GM18520 (cell line): ENCODE results near the gene ITPKC.

Source experiments
- ATAC-seq: cut with Tn5 transposase; IDR thresholded peaks from one replicate; pipeline ENCODE4 v1.9.1; 2021; ENCODE audit not compliant: unreplicated experiment

Gene ITPKC

DNA sequence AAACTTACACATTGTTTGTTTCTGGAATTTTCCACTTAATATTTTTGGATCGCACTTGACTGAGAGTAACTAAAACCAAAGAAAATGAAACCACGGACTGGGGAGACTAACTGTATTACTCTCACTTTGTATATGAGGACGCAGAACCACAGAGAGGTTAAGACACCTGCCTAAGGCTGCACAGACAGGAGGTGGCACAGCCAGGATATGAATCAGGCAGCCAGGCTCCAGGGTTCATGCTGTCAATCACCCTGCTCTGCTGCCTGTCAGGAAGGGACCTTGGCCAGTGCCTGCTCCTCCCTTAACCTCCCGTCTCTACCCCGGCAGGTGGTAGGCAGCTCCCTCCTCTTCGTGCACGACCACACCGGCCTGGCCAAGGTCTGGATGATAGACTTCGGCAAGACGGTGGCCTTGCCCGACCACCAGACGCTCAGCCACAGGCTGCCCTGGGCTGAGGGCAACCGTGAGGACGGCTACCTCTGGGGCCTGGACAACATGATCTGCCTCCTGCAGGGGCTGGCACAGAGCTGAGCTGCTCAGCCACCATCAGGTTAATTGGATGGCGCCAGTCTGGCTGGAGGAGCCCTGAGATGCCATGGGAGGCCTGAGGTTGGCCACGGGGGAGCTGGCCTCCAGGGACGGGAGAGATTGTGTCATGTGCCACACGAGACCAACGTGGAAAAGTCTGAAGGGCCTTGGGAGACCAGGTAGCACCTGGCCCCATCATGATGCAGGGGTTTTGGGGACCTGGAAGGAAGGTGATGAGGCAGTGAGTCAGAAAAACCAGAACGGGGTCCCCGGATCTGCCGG lies 22.3 kb downstream of the ITPKC start:
- ATAC-seq: no peak

DNA sequence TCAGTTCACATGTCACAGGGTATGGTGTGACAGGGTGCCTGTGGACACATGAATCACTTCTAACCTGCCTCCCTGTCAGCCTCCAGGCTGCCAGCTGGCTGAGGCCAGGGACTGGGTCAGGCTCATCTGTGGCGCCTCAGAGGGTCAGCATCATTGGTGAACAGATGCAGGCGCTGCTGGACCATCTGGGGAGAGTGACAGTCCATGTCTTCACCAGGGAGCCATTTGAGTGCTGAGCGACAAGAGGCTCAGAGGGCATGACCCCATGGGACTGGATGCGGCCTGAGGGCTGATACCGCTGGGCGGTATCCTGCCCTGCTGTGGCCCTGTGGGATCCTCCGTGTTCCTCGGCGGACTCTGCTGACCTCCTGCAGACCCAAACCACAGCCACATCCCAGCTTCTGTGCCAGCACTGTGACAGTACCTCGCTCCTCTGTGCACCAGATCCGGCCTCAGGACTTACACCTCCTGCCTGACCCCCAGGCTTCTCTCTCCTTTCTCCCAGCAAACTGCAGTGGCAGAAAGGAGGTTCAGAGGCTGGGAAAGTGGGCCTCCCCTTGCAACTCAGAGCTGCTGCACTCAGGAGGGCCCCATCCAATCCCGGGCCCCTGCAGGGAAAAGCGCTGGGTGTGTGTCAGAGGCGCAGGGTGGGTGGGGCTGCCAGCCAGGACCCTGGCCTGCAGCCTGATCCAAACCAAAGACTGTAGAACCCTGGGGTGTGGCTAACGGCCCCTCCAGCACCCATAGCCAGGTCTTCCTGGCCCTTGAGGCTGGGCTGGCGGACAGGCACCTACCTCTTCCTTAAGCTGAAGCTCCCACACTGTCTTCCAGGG lies 23.2 kb downstream of the ITPKC start:
- ATAC-seq: no peak

DNA sequence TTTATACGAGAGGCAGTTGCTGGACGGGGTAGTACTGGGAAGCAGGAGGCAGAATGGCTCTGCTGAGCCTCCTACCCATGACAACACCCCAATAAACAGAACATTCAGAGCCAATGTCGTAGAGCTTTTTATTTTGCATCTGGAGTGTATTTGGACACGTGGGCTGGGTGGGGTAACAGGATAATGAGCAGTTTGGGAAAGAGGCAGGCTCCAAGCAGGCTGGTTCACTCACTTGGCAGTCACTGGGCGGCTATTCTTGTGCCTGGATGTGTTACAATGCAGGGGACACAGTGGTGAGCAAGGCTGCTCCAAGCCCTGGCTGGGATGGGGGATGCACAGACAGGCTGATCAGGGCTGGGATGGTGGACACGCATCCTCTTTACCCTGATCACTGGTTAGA lies 23.8 kb downstream of the ITPKC start:
- no peak for ATAC-seq

DNA sequence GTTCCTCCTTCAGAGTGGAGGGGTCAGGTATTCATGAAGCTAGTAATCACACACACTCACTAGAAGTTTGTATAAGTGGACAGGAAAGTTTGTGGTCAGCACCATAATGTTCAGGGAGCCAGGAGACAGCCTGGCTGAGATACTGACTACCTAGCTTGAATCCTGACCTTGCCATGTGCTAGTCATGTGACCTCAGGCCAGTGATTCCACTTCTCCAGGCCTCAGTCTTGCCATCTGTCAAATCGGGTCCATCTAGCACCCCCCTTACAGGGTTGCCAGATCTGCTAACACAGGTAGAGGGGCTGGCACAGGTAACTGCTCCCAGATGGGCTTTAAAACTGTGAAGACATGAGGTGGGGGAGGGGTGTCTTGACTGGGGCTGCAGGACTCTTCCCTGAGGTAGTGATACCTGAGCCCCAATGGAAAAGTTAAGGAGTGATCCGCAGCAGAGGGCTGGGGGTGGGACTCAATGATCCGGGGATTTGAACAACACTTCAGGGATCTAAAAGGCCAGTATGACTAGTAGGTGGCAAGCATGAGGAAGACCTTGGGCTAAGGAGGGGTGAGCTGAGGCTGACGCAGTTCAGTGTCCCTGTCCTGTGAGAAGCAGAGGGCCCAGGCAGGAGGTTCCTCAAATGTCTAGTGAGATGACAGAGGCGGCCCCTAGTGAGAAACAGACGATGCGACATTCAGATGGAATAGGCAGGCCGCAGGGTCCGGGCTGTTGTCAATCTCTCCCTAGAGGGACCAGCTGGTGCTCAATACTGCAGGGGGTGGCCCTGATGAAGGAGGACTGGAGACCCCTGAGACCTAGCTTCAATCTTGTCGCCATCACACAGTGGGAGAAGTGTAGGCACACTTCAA lies 24.8 kb downstream of the ITPKC start:
- ATAC-seq: no peak

DNA sequence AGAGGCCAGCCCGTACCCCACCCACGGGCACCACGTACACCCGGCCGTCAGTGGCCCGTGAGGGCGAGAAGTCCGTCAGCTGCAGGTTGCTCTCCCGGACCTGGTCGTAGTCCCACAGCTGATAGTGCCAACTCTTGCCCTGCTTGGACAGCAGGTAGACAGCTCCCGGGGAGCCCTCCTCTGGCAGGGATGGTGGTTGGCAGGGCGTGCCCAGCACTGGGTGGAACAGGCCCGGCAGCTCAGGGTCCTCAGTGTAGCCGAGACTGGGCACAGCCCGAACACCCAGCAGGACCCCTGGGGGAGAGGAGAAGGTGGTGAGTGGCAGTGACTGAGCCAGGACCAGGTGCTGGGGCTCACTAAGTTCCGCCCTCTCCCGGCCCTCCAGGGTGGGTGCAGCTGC lies 25.6 kb downstream of the ITPKC start:
- no peak for ATAC-seq

DNA sequence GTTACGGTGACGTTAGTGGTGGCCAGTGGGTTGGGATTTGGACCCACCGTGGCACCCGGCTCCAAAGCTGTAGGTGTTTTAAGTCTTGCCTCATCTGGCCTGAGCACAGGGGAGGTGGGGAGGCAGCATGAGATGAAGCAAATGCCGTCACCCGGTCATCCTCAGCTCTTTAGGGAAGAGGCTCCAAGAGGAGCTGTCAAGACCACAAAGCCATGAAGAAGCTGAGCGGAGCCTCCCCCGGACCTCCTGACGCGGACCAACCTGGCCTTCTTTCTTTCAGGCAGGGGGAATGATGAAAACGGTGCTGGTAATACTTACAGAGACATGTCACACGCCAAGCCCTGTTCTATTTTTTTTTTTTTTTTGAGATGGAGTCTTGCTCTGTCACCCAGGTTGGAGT lies 26.0 kb downstream of the ITPKC start:
- no peak for ATAC-seq

DNA sequence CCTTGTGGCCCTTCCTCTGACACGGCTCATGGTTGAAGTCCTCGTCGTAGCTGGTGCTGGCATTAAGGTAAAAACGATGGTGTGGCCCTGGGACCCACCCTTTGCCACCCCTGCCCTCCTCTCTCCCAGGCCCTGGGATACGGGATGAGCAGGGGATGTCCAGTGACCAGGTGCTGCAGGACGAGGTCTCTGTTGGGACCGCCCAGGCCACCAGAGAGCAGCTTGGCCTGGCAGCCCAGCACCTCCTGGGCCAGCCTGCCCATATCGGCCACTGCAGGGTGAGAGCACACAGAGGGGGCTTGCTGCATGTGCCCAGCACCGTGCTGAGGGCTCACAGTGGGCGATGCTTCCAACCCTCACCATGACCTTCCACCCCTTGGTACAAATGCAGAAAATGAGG lies 27.0 kb downstream of the ITPKC start:
- no peak for ATAC-seq

DNA sequence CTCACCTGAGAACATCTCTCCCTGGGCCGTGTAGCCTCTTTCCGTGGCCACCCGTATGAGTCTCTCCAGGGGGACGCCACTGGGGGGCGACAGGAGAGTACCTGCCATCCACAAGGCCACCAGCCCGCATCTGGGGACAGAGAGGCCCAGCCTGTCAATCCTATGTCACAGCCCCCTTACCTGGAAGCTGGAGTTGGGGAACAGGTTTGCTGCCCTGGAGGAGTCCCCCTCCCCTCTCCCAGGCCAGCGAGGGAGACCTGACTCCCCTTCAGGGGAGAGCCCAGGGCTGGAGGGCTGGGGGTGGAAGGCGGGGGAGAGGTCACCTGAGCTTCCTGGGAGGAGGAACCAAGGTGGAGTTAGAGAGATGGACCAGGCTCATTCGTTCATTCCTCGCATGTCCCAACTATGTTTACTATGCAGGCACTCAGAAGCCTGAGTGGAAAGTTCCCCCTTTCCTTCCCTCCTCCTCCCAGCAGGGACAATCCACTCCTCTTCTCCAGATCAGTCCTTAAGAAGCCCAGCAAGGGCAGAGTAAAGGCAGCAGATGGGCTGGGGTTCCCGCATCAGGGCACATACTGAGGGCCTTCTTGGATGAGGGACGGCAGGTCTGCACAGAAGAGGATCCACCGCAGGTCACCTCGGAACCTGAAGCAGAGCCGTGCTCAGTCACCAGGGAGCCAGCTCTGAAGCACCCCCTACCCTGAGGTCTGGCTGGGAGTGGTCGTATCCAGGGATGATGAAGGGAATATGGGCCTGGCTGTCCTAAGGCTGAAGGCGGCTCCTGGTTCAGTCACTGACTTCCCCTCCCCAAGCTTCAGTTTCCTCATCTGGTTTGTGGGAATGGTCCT lies 27.9 kb downstream of the ITPKC start:
- no peak for ATAC-seq

DNA sequence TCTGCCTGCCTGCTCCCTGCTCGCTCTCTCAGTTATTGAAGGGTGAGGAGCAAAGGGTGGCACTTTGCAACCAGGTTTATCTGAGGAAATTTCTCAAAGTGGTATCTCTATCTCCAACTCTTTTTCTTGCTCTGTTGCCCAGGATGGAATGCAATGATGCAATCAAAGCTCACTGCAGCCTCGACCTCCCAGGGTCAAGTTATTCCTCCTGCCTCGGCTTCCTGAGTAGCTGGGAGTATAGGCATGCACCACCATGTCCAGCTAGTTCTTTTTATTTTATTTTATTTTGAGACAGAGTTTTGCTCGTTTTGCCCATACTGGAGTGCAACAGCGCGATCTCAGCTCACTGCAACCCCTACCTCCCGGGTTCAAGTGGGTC lies 28.5 kb downstream of the ITPKC start:
- no peak for ATAC-seq

DNA sequence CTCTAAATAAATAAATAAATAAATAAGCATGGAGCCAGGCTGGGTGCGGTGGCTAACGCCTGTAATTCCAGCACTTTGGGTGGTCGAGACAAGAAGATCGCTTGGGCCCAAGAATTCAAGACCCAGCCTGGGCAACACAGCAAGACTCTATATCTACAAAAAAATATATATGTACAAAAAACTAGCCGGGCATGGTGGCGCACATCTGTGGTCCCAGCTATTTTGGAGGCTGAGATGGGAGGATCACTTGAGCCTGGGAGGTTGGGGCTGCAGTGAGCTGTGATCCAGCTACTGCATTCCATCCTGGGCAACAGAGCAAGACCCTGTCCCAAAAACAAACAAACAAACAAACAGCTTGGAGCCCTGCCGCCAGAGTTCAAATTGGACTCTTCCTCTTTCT lies 30.6 kb downstream of the ITPKC start:
- no peak for ATAC-seq

DNA sequence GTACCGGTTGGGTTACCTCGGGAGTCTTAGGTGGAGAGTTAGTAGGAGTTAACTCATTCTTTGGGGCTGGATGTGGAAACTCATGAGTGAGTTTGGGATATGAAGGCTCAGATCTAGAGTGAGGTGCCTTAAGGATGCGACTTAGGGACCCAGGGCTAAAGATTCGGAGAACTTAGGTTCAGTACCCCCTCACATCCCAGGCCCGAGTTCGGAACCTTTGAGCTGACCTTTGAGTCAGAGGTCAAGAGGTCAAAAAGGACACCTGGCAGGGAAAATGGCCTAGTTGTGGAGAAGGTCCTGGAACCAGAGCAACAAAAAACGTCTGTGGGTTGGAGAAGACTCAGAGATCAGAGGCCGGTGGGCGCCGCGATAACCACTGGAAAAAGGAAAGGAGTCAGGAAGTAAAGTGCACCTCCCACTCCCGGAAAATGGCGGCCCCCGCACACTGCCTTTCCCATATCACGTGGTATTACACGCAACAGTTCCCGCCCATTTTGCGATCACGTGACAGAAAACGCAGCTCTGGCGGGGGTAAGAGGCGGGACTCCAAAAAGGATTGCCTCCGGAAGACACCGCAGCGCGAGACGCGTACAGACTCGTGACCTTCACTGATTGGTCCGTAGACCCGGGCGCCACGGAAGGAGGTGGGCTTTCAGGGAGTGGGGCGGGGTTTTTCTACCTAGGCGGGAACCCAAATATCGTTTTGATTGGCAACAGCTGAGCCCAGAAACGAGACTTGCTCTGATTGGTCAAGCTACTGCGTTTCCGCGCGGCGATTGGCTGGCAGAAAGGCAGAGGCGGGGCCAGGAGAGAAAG lies 33.4 kb downstream of the ITPKC start, which contains the start of gene ACTMAP:
Gene ACTMAP, minus strand, starts transcription at position 420 of the 816 bp plus-strand sequence. CDS start 674 bp downstream, outside the sequence.
- peak; percentile 77 for ATAC-seq

DNA sequence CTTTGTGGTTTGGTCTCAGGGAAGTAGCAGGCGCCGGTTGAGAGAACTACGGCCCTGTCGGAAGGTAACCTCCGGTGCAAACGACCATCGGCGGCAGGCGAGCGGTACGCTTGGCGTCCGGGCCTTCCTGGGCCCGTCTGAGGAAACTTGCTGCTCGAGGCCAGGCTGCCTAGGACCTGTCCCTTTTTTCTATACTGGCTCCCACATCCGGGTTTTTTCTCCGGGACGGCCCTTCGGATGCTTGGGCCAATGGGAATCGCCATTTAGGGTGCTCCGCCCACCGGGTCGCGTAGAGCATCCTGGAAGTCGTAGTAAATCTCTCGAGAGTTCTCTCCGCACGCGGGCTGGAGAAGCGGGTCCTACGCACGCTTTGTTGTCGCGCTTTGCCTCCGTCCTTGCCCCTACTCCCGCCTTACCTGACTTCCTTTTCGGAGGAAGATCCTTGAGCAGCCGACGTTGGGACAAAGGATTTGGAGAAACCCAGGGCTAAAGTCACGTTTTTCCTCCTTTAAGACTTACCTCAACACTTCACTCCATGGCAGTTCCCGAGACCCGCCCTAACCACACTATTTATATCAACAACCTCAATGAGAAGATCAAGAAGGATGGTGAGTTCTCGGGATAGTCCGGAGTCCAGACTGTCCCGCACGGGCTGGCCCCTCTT lies 34.1 kb downstream of the ITPKC start, which contains the start of gene SNRPA:
Gene SNRPA, plus strand, starts transcription at position 330 of the 664 bp plus-strand sequence. Its CDS starts 206 bp downstream, at position 536.
- peak; percentile 38 for ATAC-seq

DNA sequence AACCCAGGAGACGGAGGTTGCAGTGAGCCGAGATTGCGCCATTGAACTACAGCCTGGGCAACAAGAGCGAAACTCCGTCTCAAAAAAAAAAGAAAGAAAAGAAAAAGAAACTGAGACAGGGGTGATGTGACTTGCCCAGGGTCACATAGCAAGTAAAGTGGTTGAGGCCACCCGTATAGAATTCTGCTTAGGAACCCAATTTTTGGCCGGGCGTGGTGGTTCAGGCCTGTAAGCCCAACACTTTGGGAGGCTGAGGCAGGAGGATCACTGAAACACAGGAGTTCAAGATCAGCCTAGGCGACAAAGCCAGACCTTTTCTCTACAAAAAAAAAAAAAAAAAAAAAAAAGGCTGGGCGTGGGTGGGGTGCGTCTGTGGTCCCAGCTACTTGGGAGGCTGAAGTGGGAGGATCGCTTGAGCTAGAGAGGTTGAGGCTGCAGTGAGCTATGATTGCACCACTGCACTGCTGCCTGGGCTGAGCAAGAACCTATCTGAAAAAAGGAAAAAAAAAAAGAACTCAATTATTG lies 35.4 kb downstream of the ITPKC start:
- ATAC-seq: no peak

DNA sequence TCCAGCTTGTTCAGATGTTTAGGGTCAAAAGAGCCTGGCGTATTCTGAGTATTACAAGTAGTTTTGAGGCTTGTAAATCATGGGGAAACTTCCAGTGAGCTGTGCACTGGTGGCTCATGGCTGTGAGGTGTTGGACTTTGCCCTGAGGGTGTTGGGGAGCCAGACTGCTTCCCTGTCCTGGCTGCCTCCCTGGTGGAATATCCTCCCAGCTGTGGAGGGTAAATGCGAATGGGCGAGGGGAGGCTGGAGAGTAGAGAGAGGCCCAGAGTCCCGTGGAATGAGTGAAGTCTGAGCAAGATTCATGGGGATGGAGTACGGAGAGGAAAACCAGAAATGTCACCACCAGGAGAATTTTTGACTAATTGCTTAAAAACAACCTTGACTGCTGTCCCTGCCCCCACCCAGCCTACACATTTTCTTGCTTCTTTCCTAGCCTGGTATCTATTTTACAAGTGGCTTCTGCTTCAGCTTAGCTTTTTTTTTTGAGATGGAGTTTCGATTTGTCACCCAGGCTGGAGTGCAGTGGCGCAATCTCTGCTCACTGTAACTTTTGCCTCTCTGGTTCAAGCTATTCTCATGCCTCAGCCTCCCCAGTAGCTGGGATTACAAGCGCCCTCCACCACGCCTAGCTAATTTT lies 37.8 kb downstream of the ITPKC start:
- no peak for ATAC-seq

DNA sequence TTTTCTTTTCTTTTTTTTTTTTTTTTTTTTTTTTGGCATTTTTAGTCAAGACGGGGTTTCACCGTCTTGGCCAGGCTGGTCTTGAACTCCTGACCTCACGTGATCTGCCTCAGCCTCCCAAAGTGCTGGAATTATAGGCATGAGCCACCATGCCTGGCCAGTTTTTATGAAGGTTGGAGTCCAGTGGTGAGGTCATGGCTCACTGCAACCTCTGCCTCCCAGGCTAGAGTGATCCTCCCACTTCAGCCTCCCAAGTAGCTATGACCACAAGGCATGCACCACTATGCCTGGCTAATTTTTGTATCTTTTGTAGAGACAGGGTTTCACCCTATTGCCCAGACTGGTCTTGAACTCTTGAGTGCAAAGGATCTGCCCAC lies 38.3 kb downstream of the ITPKC start:
- no peak for ATAC-seq

DNA sequence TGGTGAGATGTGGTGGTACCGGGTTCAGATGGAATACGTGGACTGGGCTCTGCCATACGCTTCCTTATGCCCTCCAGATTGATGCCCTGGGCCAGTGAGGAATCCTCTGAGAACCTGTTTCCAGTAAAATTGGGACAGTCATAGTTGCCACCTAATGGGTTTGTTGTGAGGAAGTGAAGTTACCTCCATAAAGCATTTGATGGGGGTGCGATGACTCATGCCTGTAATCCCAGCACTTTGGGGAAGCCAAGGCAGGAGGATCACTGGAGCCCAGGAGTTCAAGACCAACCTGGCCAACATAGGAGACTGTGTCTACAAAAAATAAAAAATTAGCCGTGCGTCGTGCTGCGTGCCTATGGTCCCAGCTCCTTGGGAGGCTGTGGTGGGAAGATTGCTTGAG lies 38.9 kb downstream of the ITPKC start:
- no peak for ATAC-seq

DNA sequence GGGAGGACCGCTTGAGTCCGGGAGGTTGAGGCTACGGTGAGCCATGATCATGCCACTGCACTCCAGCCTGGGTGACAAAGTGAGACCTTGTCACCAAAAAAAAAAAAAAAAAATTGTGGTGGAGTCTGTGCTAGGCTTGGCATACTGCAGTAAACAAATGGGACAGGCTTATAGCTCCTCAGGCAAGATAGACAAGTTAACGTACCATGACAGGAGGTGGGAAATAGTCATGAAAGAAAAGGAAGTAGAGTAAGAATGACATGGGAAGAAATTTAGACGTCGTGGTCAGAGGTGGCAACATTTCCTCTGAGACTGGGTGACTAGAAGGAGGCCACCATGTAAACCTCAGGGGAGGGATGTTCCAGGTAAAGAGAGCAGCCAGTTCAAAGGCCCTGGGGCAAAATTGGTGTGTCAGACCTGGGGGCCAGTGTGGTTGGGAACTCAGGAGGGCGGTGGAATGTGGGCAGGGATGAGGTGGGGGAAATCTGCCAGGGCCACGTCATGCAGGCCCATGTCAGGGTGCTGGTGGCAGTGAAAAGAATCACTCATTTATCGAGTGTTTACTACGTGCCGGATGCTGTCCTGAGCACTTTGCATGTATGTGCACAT lies 39.7 kb downstream of the ITPKC start:
- no peak for ATAC-seq

DNA sequence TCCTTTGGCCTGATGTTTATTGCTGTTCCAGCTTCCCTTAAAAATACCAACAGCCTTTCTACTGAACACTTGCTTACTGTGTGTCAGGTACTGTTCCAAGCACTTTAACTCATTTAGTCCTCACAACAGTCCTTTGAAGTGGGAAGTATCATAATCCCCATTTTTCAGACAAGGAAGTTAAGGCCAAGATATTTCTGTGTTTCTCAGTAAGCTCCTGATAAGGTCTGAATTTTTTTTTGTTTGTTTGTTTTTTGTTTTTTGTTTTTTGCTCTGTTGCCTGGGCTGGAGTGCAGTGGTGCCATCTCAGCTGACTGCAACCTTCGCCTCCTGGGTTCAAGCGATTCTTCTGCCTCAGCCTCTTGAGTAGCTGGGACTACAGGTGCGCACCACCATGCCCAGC lies 41.6 kb downstream of the ITPKC start:
- ATAC-seq: no peak
